ENCODE measurements around the gene ACYP1. TPM values are rescaled to one million over a fixed set of nuclear protein-coding genes. Genes with fewer than 3 reads are reported as not detected.

The ACYP1 gene

Small RNAs within 50 kb of the gene (small RNA-seq; reads per million reads assigned to genes)
- not detected for gene RNU6-689P (ENCODE audit: insufficient read depth)
